Spleen (tissue), 11 donors: ENCODE results near the gene ECI1. TPM values are rescaled to one million over a fixed set of nuclear protein-coding genes. Genes with fewer than 3 reads are reported as not detected.

ENCODE experiments used
- DNase-seq: peaks from one replicate; pipeline ENCODE4 v3.0.0-alpha.2; 2020
- H3K27ac ChIP-seq, 8 donors: fragments of 200-600 bp; sonication (generic) in 7 of 8; 1 replicate in 4 of 8; 2 replicates in 4 of 8; pipeline versions ENCODE4 v1.5.0 to v1.8.0; 2016 to 2021; ENCODE audit warnings: inconsistent platforms in 4 of 8, mild to moderate bottlenecking in 4 of 8, moderate library complexity in 1 of 8
- H3K27me3 ChIP-seq, 7 donors: fragments of 200-600 bp; sonication (generic) in 6 of 7; replicated peaks in 1 of 7; 1 replicate in 4 of 7; 2 replicates in 3 of 7; pipeline versions ENCODE4 v1.5.0 to v1.8.0; 2016 to 2021; ENCODE audit warnings: inconsistent platforms in 3 of 7, mild to moderate bottlenecking in 1 of 7
- H3K36me3 ChIP-seq, 6 donors: fragments of 200-600 bp; sonication (generic) in 5 of 6; 1 replicate in 4 of 6; 2 replicates in 2 of 6; pipeline versions ENCODE4 v1.5.0 to v1.8.0; 2016 to 2021; ENCODE audit warnings: inconsistent platforms in 2 of 6
- H3K4me1 ChIP-seq, 6 donors: fragments of 200-600 bp; sonication (generic) in 5 of 6; 1 replicate in 3 of 6; 2 replicates in 3 of 6; pipeline versions ENCODE4 v1.5.0 to v1.8.0; 2016 to 2021; ENCODE audit warnings: inconsistent platforms in 3 of 6
- H3K4me3 ChIP-seq, 8 donors: fragments of 200-600 bp; sonication (generic) in 7 of 8; 1 replicate in 4 of 8; 2 replicates in 4 of 8; pipeline versions ENCODE4 v1.5.0 to v1.8.0; 2016 to 2021; ENCODE audit warnings: inconsistent platforms in 4 of 8, mild to moderate bottlenecking in 4 of 8, moderate library complexity in 2 of 8
- H3K9me3 ChIP-seq, 8 donors: fragments of 200-600 bp; sonication (generic) in 7 of 8; 1 replicate in 4 of 8; 2 replicates in 4 of 8; pipeline versions ENCODE4 v1.5.0 to v1.8.0; 2016 to 2021; ENCODE audit warnings: inconsistent platforms in 4 of 8
- CTCF ChIP-seq, 11 experiments: fragments of 200-600 bp in 7 of 11; fragments of 450-650 bp in 4 of 11; sonication (generic) in 4 of 11; IDR thresholded peaks in 8 of 11; conservative IDR thresholded peaks in 3 of 11; 1 replicate in 7 of 11; 2 replicates in 4 of 11; pipeline versions ENCODE4 v1.4.0 to v1.8.0; 2016 to 2021; ENCODE audit warnings: antibody characterized with exemption in 11 of 11, inconsistent platforms in 4 of 11, mild to moderate bottlenecking in 1 of 11
- POLR2A ChIP-seq, 3 donors: fragments of 450-650 bp; IDR thresholded peaks; one replicate each; pipeline ENCODE4 v1.5.1; 2017; ENCODE audit warnings: antibody characterized with exemption in 3 of 3, mild to moderate bottlenecking in 1 of 3
- POLR2AphosphoS5 ChIP-seq, 3 donors: sonication (generic); formaldehyde crosslinking; IDR thresholded peaks; one replicate each; pipeline ENCODE4 v1.5.1; 2017; ENCODE audit warnings: antibody characterized with exemption in 3 of 3
- WGBS, 5 donors: extraction: QIAGEN DNeasy Blood & Tissue Kit in 3 of 5; methylation state at CpG; one replicate each; pipeline versions ENCODE4 v1.1.5 to v1.1.7; 2013 to 2018; 5-methylcytosine and 5-hydroxymethylcytosine counted together
- intact Hi-C: fragments of 100-400 bp; cut with DNase I; formaldehyde crosslinking; loops from one replicate; pipeline ENCODE4 v1.15.0; 2023; ENCODE audit warnings: low total_unique reads
- microRNA-seq, 3 donors: library from miRNA; unstranded; fragments of <30 nt; microRNA quantifications; one replicate each; pipeline versions ENCODE4 to v1.1.0, GENCODE V29; 2019 to 2020
- polyA plus RNA-seq, 3 donors: library from polyadenylated mRNA; stranded (reverse); fragments of 200-250 nt; gene quantifications; one replicate each; pipeline ENCODE4 v1.2.1, GENCODE V29; 2013
- small RNA-seq, 4 donors: library from RNA; depleted of rRNA; stranded (forward); fragments of <200 nt; gene quantifications; one replicate each; pipeline ENCODE3, GENCODE V24; 2016
- total RNA-seq, 7 donors: library from RNA; depleted of rRNA in 3 of 7; stranded (reverse); fragments of >200 nt in 3 of 7; fragmentation: NEBNext Ultra II Directional in 4 of 7; extraction: Animal tissue kit (Norgen Biotek cat#: 25700) in 4 of 7; gene quantifications; one replicate each; pipeline versions ENCODE4 v1.1.0 to v1.2.1, GENCODE V29; 2016 to 2021
- donor health status: healthy with polysubstance abuse.
- donor health status: DM: no; HTN: no; CAD: no; lungs with moderate emphysema.
- donor health status: DM: no; HTN: no; CAD: no.
- donor health status: Bipolar disorder and iron deficiency.
- donor health status: healthy.
- donor health status: DM: no; HTN: no; CAD: no.
- donor health status: DM: yes; HTN: yes; CAD: no.

ECI1 gene
- total and polyA plus RNA-seq, 10 donors: 20.6 to 54.8 (median 34.0) TPM

- Histone ChIP-seq H3K4me1 (peaks cover 7 to 12% (median 11%) of the 10 kb centered on the region in 6 donors), H3K9me3 (no peaks in the 10 kb centered on the region), H3K4me3 (no peak overlapping the region), H3K36me3 (no peaks in the 10 kb centered on the region), H3K27me3 (peaks cover 9 to 27% (median 21%) of the 10 kb centered on the region in 7 donors), H3K27ac (no peak overlapping the region)
- intact Hi-C loops: no loop called here
- WGBS, 5 donors: 75 to 83% (median 80%) methylated on average over 16 to 25 of the region's 25 CpGs
- no peak for TF ChIP-seq POLR2A (IDR thresholded peaks at IDR 0.05)
- TF ChIP-seq POLR2AphosphoS5 (IDR thresholded peaks at IDR 0.05): no peak
- no peak for TF ChIP-seq CTCF (IDR thresholded peaks at IDR 0.05 in 8 of 11, conservative IDR thresholded peaks at IDR 0.05 in 3 of 11)
- no peak for DNase-seq
Observed at GRCh38 chr16:2190659-2191445, 60.5 kb downstream of the ECI1 start.

GRCh38 chr16:2190002-2190658, 61.3 kb downstream of the ECI1 start:
- intact Hi-C loops: no loop called here
- no peak overlapping the region for H3K27ac ChIP-seq
- no peak overlapping the region for H3K4me3 ChIP-seq
- no peaks in the 10 kb centered on the region for H3K9me3 ChIP-seq
- WGBS, 5 donors: 75 to 91% (median 87%) methylated on average over 10 to 24 of the region's 24 CpGs
- peaks cover 2 to 19% (median 14%) of the 10 kb centered on the region in 7 donors for H3K27me3 ChIP-seq
- no peak for DNase-seq
- no peaks in the 10 kb centered on the region for H3K36me3 ChIP-seq
- TF ChIP-seq CTCF (IDR thresholded peaks at IDR 0.05 in 8 of 11, conservative IDR thresholded peaks at IDR 0.05 in 3 of 11) (no peak), POLR2A (IDR thresholded peaks at IDR 0.05) (no peak), POLR2AphosphoS5 (IDR thresholded peaks at IDR 0.05) (no peak)
- peaks cover 0 to 5% (median 4%) of the 10 kb centered on the region in 6 donors for H3K4me1 ChIP-seq

Small RNAs within 50 kb of the gene (microRNA-seq; reads per million reads assigned to microRNA genes)
- 0 reads per million in 3 donors for gene MIR3677
- gene MIR4717: 0 reads per million in 3 donors

Small RNAs within 50 kb of the gene (small RNA-seq; reads per million reads assigned to genes)
- gene MIR3677 (0 reads per million in 4 donors), gene MIR4717 (0 reads per million in 4 donors)

Other genes with a start within 250 kb of the ECI1 start
- 10 to 100 TPM; 34.6 to 56.2 (median 47.2) TPM for gene ZNF598, start 241.8 kb downstream of the ECI1 start, total RNA-seq
- gene ZNF598, start 241.8 kb downstream of the ECI1 start, polyA plus RNA-seq: 10 to 100 TPM; 21.8 to 45.5 (median 29.0) TPM
- gene NPW, start 231.8 kb downstream of the ECI1 start, total RNA-seq: 1 to 10 TPM in 1 of 7 donors, under 1 TPM in 3, not detected in 3; 0.51 to 1.9 (median 0.89) TPM
- gene NPW, start 231.8 kb downstream of the ECI1 start, polyA plus RNA-seq: 1 to 10 TPM in 2 of 3 donors, under 1 TPM in 1; 0.30 to 2.5 (median 2.3) TPM
- gene NHERF2, start 224.7 kb downstream of the ECI1 start, total RNA-seq: 100 to 1,000 TPM in 4 of 7 donors, 10 to 100 TPM in 3; 62.4 to 179 (median 126) TPM
- gene NHERF2, start 224.7 kb downstream of the ECI1 start, polyA plus RNA-seq: 100 to 1,000 TPM in 1 of 3 donors, 10 to 100 TPM in 2; 64.6 to 218 (median 71.2) TPM
- gene NTHL1, start 203.8 kb downstream of the ECI1 start, total RNA-seq: 10 to 100 TPM in 6 of 7 donors, 1 to 10 TPM in 1; 9.6 to 29.6 (median 20.0) TPM
- 10 to 100 TPM; 31.3 to 52.1 (median 37.0) TPM for gene NTHL1, start 203.8 kb downstream of the ECI1 start, polyA plus RNA-seq
- 100 to 1,000 TPM in 4 of 7 donors, 10 to 100 TPM in 3; 63.8 to 185 (median 103) TPM for gene TSC2, start 203.6 kb downstream of the ECI1 start, total RNA-seq
- gene TSC2, start 203.6 kb downstream of the ECI1 start, polyA plus RNA-seq: 10 to 100 TPM; 20.7 to 82.0 (median 53.3) TPM
- 100 to 1,000 TPM in 2 of 7 donors, 10 to 100 TPM in 5; 64.0 to 124 (median 95.3) TPM for gene PKD1, start 115.7 kb downstream of the ECI1 start, total RNA-seq
- 10 to 100 TPM; 14.0 to 60.9 (median 18.5) TPM for gene PKD1, start 115.7 kb downstream of the ECI1 start, polyA plus RNA-seq
- gene RAB26, start 103.0 kb downstream of the ECI1 start, total RNA-seq: 1 to 10 TPM in 4 of 7 donors, under 1 TPM in 2, not detected in 1; 0.26 to 7.9 (median 1.2) TPM
- 1 to 10 TPM in 2 of 3 donors, under 1 TPM in 1; 0.91 to 1.5 (median 1.4) TPM for gene RAB26, start 103.0 kb downstream of the ECI1 start, polyA plus RNA-seq
- 10 to 100 TPM; 41.5 to 63.9 (median 50.9) TPM for gene TRAF7, start 95.8 kb downstream of the ECI1 start, total RNA-seq
- gene TRAF7, start 95.8 kb downstream of the ECI1 start, polyA plus RNA-seq: 10 to 100 TPM; 22.0 to 37.6 (median 23.3) TPM
- gene CASKIN1, start 55.0 kb downstream of the ECI1 start, total RNA-seq: not detected
- gene CASKIN1, start 55.0 kb downstream of the ECI1 start, polyA plus RNA-seq: under 1 TPM; 0.24 to 0.32 (median 0.30) TPM
- gene MLST8, start 46.1 kb downstream of the ECI1 start, total RNA-seq: 10 to 100 TPM; 25.0 to 50.0 (median 30.4) TPM
- gene MLST8, start 46.1 kb downstream of the ECI1 start, polyA plus RNA-seq: 10 to 100 TPM; 40.6 to 61.7 (median 51.3) TPM
- 10 to 100 TPM in 2 of 7 donors, 1 to 10 TPM in 5; 3.5 to 12.8 (median 8.6) TPM for gene BRICD5, start 40.7 kb downstream of the ECI1 start, total RNA-seq
- 10 to 100 TPM; 18.2 to 40.2 (median 18.9) TPM for gene BRICD5, start 40.7 kb downstream of the ECI1 start, polyA plus RNA-seq
- 10 to 100 TPM in 6 of 7 donors, 1 to 10 TPM in 1; 9.4 to 20.2 (median 14.1) TPM for gene PGP, start 36.7 kb downstream of the ECI1 start, total RNA-seq
- gene PGP, start 36.7 kb downstream of the ECI1 start, polyA plus RNA-seq: 10 to 100 TPM in 2 of 3 donors, 1 to 10 TPM in 1; 9.3 to 16.6 (median 12.4) TPM
- gene E4F1, start 28.0 kb downstream of the ECI1 start, total RNA-seq: 10 to 100 TPM; 22.7 to 41.4 (median 26.7) TPM
- gene E4F1, start 28.0 kb downstream of the ECI1 start, polyA plus RNA-seq: 10 to 100 TPM; 20.8 to 41.0 (median 38.4) TPM
- 1 to 10 TPM in 4 of 7 donors, under 1 TPM in 3; 0.72 to 1.7 (median 1.3) TPM for gene DNASE1L2, start 15.1 kb downstream of the ECI1 start, total RNA-seq
- gene DNASE1L2, start 15.1 kb downstream of the ECI1 start, polyA plus RNA-seq: 1 to 10 TPM in 2 of 3 donors, under 1 TPM in 1; 0.59 to 2.2 (median 1.2) TPM
- gene RNPS1, start 16.5 kb upstream of the ECI1 start, total RNA-seq: 100 to 1,000 TPM; 119 to 153 (median 132) TPM
- 100 to 1,000 TPM; 123 to 180 (median 125) TPM for gene RNPS1, start 16.5 kb upstream of the ECI1 start, polyA plus RNA-seq
- gene ABCA3, start 89.1 kb upstream of the ECI1 start, total RNA-seq: 10 to 100 TPM in 1 of 7 donors, 1 to 10 TPM in 6; 6.5 to 12.6 (median 7.3) TPM
- 1 to 10 TPM; 2.5 to 5.5 (median 2.5) TPM for gene ABCA3, start 89.1 kb upstream of the ECI1 start, polyA plus RNA-seq
- 10 to 100 TPM in 1 of 7 donors, 1 to 10 TPM in 6; 4.2 to 11.1 (median 7.3) TPM for gene CCNF, start 177.9 kb upstream of the ECI1 start, total RNA-seq
- gene CCNF, start 177.9 kb upstream of the ECI1 start, polyA plus RNA-seq: 1 to 10 TPM; 1.5 to 2.7 (median 2.6) TPM
- gene TEDC2, start 208.5 kb upstream of the ECI1 start, total RNA-seq: 1 to 10 TPM in 5 of 7 donors, under 1 TPM in 2; 0.73 to 2.7 (median 1.4) TPM
- 1 to 10 TPM; 1.8 to 2.7 (median 2.5) TPM for gene TEDC2, start 208.5 kb upstream of the ECI1 start, polyA plus RNA-seq
- under 1 TPM in 3 of 7 donors, not detected in 4; 0.13 to 0.28 (median 0.23) TPM for gene NTN3, start 219.7 kb upstream of the ECI1 start, total RNA-seq
- gene NTN3, start 219.7 kb upstream of the ECI1 start, polyA plus RNA-seq: under 1 TPM in 2 of 3 donors, not detected in 1; 0.03 to 0.06 TPM
- gene TBC1D24, start 223.5 kb upstream of the ECI1 start, total RNA-seq: 10 to 100 TPM in 6 of 7 donors, 1 to 10 TPM in 1; 9.7 to 15.3 (median 12.8) TPM
- gene TBC1D24, start 223.5 kb upstream of the ECI1 start, polyA plus RNA-seq: 1 to 10 TPM; 2.2 to 5.1 (median 2.2) TPM